ENCODE data around the gene SLC22A15.

Gene SLC22A15

DNA sequence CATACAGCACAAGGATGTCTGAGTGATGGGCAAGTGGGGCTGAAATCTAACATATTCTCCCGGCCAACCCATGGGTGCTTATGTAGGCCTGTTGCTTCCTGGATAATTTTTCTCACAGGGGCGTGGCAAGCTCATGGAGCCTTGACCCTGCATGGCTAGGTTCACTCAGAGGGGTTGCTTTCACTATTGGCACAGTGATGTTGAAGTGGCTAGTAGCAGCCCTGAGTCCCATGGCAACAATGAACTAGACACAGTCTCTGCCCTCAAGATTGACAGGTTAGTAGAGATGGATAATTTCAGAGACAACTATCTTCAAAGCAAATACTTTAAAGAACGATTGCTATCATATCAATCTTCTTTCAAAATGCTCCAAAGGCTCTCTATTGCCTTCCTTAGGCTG, 128.4 kb downstream of the SLC22A15 start:
- no peak for DNase-seq (ENCODE audit: low read depth)

DNA sequence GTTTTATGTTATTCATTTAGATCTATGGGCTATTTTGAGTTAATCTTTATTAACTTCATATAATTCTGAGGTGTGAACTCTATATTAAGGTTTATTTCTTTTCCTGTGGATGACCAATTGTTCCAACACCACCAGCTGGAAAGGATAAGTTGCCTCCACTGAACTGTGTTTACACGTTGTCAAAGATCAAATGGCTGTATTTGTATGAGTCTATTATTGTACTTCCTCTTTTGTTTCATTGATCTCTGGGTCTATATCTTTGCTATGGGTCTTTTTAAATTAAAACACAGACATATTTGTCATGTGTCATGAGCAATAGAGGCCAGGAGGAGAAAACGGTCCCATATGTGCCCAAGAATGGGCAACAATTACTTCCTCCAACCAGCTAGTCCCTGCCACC, 129.7 kb downstream of the SLC22A15 start:
- DNase-seq (ENCODE audit: low read depth) = no peak

DNA sequence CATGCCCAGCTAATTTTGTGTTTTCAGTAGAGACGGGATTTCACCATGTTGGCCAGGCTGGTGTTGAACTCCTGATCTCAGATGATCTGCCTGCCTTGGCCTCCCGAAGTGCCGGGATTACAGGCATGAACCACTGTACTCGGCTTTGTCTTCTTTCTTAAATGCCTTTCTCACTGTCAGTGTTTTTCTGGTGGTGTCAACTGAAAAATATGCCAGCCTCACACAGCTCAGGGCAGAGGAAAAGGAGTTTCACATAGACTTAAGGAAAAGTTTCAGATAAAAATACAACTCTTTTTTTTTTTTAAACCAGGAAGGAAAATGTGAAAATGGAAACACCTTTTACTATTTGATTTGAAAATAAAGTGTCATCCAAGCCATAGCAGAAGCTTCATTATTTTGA, 130.3 kb downstream of the SLC22A15 start:
- no peak for DNase-seq (ENCODE audit: low read depth)

DNA sequence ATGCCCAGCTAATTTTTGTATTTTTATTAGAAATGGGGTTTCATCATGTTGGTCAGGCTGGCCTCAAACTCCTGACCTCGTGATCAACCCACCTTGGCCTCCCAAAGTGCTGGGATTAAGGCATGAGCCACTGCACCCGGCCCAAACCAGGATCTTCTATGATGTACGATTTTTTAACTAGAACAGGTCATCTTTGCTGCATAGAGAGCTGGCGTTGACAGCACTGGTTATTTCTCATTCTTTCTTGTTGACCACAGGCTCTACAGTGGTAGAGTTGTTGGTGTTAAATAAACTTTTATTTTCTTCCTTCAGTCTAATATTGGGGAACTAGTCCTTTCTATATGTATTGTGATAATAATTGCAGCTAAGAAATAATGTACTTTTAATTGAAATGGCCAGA, 131.1 kb downstream of the SLC22A15 start:
- no peak for DNase-seq (ENCODE audit: low read depth)

DNA sequence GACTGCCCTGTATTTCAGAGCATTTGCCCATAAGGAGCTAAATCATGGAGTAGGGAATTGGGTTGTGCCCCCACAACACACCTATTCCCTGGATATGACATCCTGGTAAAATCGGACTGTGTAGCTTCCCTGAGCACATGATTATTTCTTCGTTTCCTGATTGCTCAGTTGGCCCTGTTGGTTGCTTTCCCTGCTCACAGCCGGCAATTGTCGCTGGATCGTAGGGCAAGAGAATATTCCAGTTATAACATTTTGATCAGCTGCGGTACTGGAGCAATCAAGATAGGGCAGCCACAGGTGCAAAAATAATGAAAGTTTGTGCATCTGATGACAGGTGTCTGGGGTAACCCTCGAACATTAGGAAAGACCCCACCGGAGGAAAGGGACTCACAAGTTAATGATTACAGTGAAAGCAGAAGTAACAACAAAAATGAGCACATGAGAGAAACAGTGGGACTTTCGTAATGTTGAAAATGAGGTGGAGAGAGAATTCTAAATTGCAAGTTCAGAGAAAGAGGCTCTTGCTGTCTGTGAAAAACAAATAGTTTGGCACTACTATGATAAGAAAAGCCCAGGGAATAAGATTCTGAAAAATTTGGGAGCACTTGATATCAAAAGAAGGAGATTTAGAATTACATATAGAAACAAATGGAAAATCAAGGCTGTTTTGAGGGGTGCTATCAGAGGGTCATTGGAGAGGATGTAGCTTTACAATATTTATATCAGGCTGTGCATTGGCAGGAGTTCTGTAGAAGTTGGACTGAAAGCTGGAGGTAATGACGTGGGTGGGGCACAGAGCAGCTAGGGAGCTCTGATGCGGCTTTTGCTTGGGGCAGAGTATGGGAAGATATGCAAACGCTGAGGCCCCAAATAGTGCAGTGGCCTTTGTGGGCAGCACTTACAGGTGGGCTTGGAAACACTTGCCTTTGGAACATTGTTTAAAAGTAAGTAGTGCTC, 134.5 kb downstream of the SLC22A15 start, which contains the start of gene MAB21L3:
MAB21L3 (plus strand) TSS at position 833 of the 957 bp plus-strand sequence. CDS start 1,217 bp downstream, outside the sequence.
- DNase-seq (ENCODE audit: low read depth) = no peak

DNA sequence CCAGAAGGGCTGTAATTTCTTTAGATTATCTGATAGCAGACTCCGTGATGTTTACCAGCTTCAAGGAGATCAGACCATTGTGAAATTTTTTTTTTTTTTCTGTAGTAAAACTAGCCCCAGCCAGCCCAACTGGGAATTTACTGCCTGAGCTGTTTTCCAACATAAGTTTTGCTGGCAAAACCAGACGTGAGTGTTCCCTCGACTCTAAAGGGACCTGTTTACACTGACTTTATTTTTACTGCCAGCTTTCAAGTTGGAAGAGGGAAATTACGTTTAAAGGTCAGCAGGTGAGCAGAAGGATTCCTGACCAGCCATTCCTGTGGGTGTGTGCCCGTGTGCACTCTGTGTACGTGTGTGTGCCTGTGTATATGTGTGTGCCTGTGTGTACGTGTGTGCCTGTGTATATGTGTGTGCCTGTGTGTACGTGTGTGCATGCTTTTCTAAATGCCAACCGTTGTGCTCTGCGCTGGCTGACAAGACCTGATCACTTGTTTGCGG, 135.3 kb downstream of the SLC22A15 start:
- no peak for DNase-seq (ENCODE audit: low read depth)

DNA sequence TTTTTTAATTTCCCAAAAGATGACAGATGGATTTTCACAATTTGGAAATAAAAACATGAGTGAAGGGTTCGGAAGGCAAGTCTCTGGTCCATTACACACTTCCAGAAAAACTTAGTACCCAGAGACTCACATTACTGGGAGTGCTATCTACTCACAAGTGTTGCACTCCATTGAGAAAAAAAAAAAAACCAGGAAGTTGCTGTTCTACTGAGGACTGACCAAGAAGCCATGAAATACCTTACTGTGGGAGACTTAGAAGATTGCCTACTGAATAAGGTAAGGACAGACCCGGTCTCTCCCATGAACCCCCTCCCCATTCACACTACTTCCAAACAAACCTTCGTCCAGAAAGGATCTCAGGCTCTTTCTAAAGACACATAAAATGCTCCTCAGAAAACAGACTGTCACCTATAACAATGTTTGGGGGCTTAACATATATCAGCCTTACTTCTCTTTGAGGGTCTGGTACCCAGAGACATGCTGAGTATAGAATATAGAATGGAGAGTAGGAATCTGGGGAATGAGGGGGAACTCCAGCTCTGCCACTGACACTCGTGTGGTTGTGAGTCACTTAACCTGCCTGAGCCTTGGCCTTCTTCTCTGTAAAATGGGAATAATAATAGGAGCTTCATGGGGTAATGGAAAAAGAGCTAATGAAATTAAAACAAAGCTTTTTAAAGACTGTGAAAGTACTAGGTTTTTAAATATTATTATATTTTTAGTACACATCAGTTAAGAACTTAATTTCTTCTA, 136.3 kb downstream of the SLC22A15 start:
- no peak for DNase-seq (ENCODE audit: low read depth)

DNA sequence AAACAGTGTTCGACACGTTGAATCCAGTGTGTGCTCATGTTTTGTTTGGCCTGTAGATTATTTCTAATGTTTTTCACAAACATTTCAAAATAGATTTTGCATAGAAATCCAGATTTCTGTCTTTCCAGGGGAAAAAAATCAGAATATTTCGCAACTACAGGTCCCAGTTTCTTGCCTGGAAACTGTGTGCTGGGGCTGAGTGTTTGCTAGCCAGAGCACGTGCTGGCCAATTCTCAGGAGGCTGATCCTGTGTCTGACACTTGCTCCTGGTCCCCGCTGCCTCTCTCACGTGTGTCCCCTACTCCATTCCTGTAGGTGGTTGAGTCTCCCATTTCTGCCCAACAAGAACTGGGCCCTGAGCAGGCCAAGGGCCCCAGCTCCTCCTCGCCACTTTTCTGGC, 137.3 kb downstream of the SLC22A15 start:
- DNase-seq (ENCODE audit: low read depth) = no peak

DNA sequence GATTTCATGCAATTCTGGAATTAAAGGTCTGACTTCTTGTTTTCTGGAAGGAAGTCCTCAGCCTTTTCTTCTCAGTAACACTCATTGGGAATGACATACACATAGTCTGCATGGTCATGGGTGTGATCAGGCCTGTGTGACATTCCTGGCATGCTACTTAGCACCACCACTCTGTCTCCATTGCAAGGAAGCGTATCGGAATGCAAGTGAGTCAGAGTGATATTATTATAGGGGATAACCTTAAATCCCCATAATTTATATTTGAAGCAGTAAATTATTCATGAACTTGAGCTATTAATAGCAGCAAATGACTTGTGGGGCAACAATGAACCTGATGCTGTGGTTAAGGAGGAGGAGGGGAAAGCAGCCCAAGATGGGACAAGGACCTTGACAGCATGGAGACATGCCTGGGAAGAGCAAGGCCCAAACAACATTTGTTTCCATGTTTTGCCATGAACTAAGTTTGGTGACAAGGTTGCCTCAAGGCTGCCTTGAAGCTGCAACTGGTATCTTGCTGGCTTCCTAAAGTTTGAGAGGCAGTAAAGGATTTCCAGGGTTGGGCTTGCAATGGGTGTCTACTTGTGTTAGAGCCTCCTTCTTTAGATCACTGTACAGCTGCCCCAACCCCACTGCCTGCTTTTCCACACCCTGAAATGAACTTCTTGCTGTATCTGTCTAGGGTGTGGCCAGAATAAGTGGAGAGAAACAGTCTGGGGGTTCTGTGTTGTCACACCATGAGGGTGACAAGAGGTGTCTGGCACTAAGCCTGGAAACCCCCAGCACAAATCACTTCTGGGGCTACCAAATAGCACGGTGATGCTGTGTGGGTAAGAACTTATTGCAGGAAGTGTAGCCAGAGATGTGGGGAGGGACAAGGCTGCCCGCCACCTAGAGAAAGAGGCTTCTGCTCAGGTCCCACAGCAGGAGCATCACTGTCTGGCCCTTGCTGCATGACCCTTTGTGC, 139.4 kb downstream of the SLC22A15 start:
- no peak for DNase-seq (ENCODE audit: low read depth)

DNA sequence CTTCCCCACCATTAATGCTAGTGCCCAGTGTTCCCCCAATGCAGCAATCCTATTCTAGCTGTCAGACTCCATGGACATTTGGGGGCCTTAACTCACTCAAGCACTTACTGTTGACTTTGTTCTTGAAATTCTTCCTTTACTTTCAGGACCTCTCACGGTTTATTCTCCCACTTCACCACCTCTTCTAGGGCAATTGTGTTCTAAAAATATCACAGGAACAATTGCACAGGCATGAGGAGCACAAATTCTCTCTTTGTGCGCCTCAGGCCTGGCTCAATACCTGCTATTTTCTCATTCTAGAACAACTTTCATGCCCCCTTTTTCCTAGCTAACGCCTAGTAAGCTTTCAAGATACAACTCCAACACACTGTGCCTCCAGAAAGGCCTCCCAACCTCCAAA, 142.2 kb downstream of the SLC22A15 start:
- no peak for DNase-seq (ENCODE audit: low read depth)
